Endodermal cell (in vitro differentiated cells): ENCODE measurements around the gene CGB3. TPM values are rescaled to one million over a fixed set of nuclear protein-coding genes. Genes with fewer than 3 reads are reported as not detected.
A peak's percentile ranks its signal among the peaks of the same experiment; 100 is the strongest.
"Not testable (repeated sequence)": the region's sequence is repeated elsewhere in the genome, so short reads cannot be mapped to it uniquely, and the experiment has no call there.

ENCODE experiments used
- DNase-seq: peaks from one replicate; pipeline ENCODE4 v3.0.0-alpha.2; 2017
- H3K27ac ChIP-seq: 2 replicates; pipeline ENCODE4 v1.5.1; 2013; ENCODE audit warnings: mild to moderate bottlenecking, low read depth, low read length, moderate library complexity
- H3K27me3 ChIP-seq: 2 replicates; pipeline ENCODE4 v1.6.1; 2013; ENCODE audit warnings: mild to moderate bottlenecking, low read length, moderate library complexity; ENCODE audit not compliant: insufficient read depth, control insufficient read depth, poor library complexity, severe bottlenecking
- H3K36me3 ChIP-seq: 2 replicates; pipeline ENCODE4 v1.7.0; 2013; ENCODE audit warnings: mild to moderate bottlenecking, low read length, moderate library complexity; ENCODE audit not compliant: control insufficient read depth, insufficient read depth
- H3K4me1 ChIP-seq: one replicate; pipeline ENCODE4 v1.7.0; 2013; ENCODE audit warnings: low read length; ENCODE audit not compliant: control insufficient read depth, insufficient read depth
- H3K4me3 ChIP-seq: 2 replicates; pipeline ENCODE4 v1.5.1; 2013; ENCODE audit warnings: mild to moderate bottlenecking, low read length, moderate library complexity
- H3K9ac ChIP-seq: 2 replicates; pipeline ENCODE4 v1.6.1; 2013; ENCODE audit warnings: mild to moderate bottlenecking, low read length, moderate library complexity; ENCODE audit not compliant: poor library complexity, severe bottlenecking; ENCODE audit errors: extremely low read depth
- H3K9me3 ChIP-seq: 2 replicates; pipeline ENCODE4 v1.6.1; 2013; ENCODE audit warnings: mild to moderate bottlenecking, low read length, moderate library complexity; ENCODE audit not compliant: control insufficient read depth
- H3K27ac Mint-ChIP-seq: 2 replicates; pipeline ENCODE4 v1.8.0; 2020; ENCODE audit warnings: mixed read lengths
- H3K27me3 Mint-ChIP-seq: 2 replicates; pipeline ENCODE4 v1.8.0; 2021; ENCODE audit warnings: mild to moderate bottlenecking, mixed read lengths; ENCODE audit not compliant: insufficient read depth
- H3K36me3 Mint-ChIP-seq: 2 replicates; pipeline ENCODE4 v1.8.0; 2020; ENCODE audit warnings: low read depth, mixed read lengths
- H3K4me1 Mint-ChIP-seq: 2 replicates; pipeline ENCODE4 v1.8.0; 2020; ENCODE audit warnings: mixed read lengths
- H3K4me3 Mint-ChIP-seq: 2 replicates; pipeline ENCODE4 v1.8.0; 2020; ENCODE audit warnings: mild to moderate bottlenecking, moderate library complexity, mixed read lengths
- H3K9me3 Mint-ChIP-seq: 2 replicates; pipeline ENCODE4 v1.8.0; 2020; ENCODE audit warnings: mild to moderate bottlenecking, mixed read lengths
- CTCF ChIP-seq: fragments of 200-600 bp; sonication (generic); conservative IDR thresholded peaks from 2 replicates; pipeline ENCODE4 v1.5.0; 2021; ENCODE audit warnings: antibody characterized with exemption, mild to moderate bottlenecking
- WGBS, 2 experiments: methylation state at CpG; one replicate each; pipeline versions ENCODE4 v1.1.5 to v1.1.7; 2013; ENCODE audit warnings: missing lambda C conversion rate in 2 of 2, mixed read lengths in 1 of 2; ENCODE audit not compliant: insufficient coverage in 1 of 2, insufficient read length in 1 of 2; 5-methylcytosine and 5-hydroxymethylcytosine counted together
- total RNA-seq, 2 donors: library from RNA; stranded (reverse); fragmentation: NEBNext Ultra II Directional in 1 of 2; extraction: Animal tissue kit (Norgen Biotek cat#: 25700) in 1 of 2; gene quantifications; 2 replicates in 1 of 2; 3 replicates in 1 of 2; pipeline ENCODE4 v1.2.1, GENCODE V29; 2021

The CGB3 gene
- total RNA-seq, 2 donors from 2014 or later = not detected

GRCh38 chr19:49020342-49020741, 3.8 kb downstream of the CGB3 start:
- WGBS, 2 experiments = 90 to 94% methylated on average over 4 to 11 of the region's 11 CpGs
- Mint-ChIP-seq H3K27ac (no peak overlapping the region), H3K4me3 (no peak overlapping the region), H3K9me3 (no peaks in the 10 kb centered on the region), H3K36me3 (peaks cover 7% of the 10 kb centered on the region), H3K27me3 (peaks cover 47% of the 10 kb centered on the region), H3K4me1 (peaks cover 7% of the 10 kb centered on the region)
- no peaks in the 10 kb centered on the region for H3K36me3 ChIP-seq
- no peaks in the 10 kb centered on the region for H3K9me3 ChIP-seq
- TF ChIP-seq CTCF = no peak
- no peak overlapping the region for H3K9ac ChIP-seq
- H3K27me3 ChIP-seq = peaks cover 12% of the 10 kb centered on the region
- DNase-seq = peak; percentile 83
- H3K4me3 ChIP-seq = no peak overlapping the region
- H3K27ac ChIP-seq = no peak overlapping the region
- no peaks in the 10 kb centered on the region for H3K4me1 ChIP-seq

- peak; percentile 58 for TF ChIP-seq CTCF
- Histone ChIP-seq H3K27me3 (peaks cover 12% of the 10 kb centered on the region), H3K4me1 (no peaks in the 10 kb centered on the region), H3K9ac (no peak overlapping the region), H3K27ac (no peak overlapping the region), H3K9me3 (no peaks in the 10 kb centered on the region), H3K4me3 (no peak overlapping the region), H3K36me3 (peaks cover 6% of the 10 kb centered on the region)
- H3K27ac Mint-ChIP-seq = peak overlapping the region; percentile 69
- 84 to 92% methylated on average over 19 to 41 of the region's 41 CpGs for WGBS, 2 experiments
- peaks cover 45% of the 10 kb centered on the region for H3K27me3 Mint-ChIP-seq
- peaks cover 13% of the 10 kb centered on the region for H3K36me3 Mint-ChIP-seq
- peak overlapping the region; percentile 46 for H3K4me3 Mint-ChIP-seq
- no peaks in the 10 kb centered on the region for H3K9me3 Mint-ChIP-seq
- peak; percentile 94 for DNase-seq
- H3K4me1 Mint-ChIP-seq = peaks cover 7% of the 10 kb centered on the region
Measured at GRCh38 chr19:49019242-49019932, 4.7 kb downstream of the CGB3 start.

GRCh38 chr19:49018388-49019241, 5.5 kb downstream of the CGB3 start:
- not testable (repeated sequence) for H3K27ac ChIP-seq, H3K27ac Mint-ChIP-seq, H3K36me3 ChIP-seq, H3K4me1 ChIP-seq, H3K9me3 ChIP-seq, H3K4me1 Mint-ChIP-seq, H3K9me3 Mint-ChIP-seq, H3K9ac ChIP-seq
- 50 to 64% methylated on average over 23 to 49 of the region's 50 CpGs for WGBS, 2 experiments
- peak; percentile 57 for DNase-seq
- Mint-ChIP-seq H3K36me3 (peaks cover 21% of the 10 kb centered on the region), H3K27me3 (peaks cover 45% of the 10 kb centered on the region), H3K4me3 (peak overlapping the region; percentile 46)
- Histone ChIP-seq H3K27me3 (peaks cover 12% of the 10 kb centered on the region), H3K4me3 (peak overlapping the region; percentile 69)
